T-helper 1 cell treated with Interleukin-12 subunit alpha and Interleukin-12 subunit beta and Interleukin-4 antibody, amounts not matched to agents 30 μg/mL and 1 μg/mL, for 36 hours (primary cell): ENCODE measurements around the gene TIMM17A.
"Not testable (repeated sequence)": the region's sequence is repeated elsewhere in the genome, so short reads cannot be mapped to it uniquely, and the experiment has no call there.

ENCODE experiments used
- H3K27ac Mint-ChIP-seq: one replicate; pipeline ENCODE4 v1.8.0; 2021; ENCODE audit warnings: mild to moderate bottlenecking, mixed read lengths
- H3K27me3 Mint-ChIP-seq: one replicate; pipeline ENCODE4 v1.8.0; 2021; ENCODE audit warnings: low read depth, mixed read lengths
- H3K36me3 Mint-ChIP-seq: one replicate; pipeline ENCODE4 v1.8.0; 2021; ENCODE audit warnings: low read depth, mixed read lengths
- H3K4me1 Mint-ChIP-seq: one replicate; pipeline ENCODE4 v1.8.0; 2021; ENCODE audit warnings: low read depth, mixed read lengths
- H3K4me3 Mint-ChIP-seq: one replicate; pipeline ENCODE4 v1.8.0; 2021; ENCODE audit warnings: mild to moderate bottlenecking, moderate library complexity, mixed read lengths
- H3K9me3 Mint-ChIP-seq: one replicate; pipeline ENCODE4 v1.8.0; 2021; ENCODE audit warnings: mixed read lengths

Gene TIMM17A

GRCh38 chr1:201930137-201930536 lies 25.2 kb upstream of the TIMM17A start:
- Mint-ChIP-seq H3K27me3 (peaks cover 14% of the 10 kb centered on the region), H3K27ac (no peak overlapping the region), H3K36me3 (no peaks in the 10 kb centered on the region), H3K4me3 (no peak overlapping the region), H3K4me1 (no peaks in the 10 kb centered on the region), H3K9me3 (no peaks in the 10 kb centered on the region)

GRCh38 chr1:201930803-201931202 lies 24.5 kb upstream of the TIMM17A start:
- Mint-ChIP-seq H3K4me3 (no peak overlapping the region), H3K36me3 (no peaks in the 10 kb centered on the region), H3K27me3 (peaks cover 12% of the 10 kb centered on the region), H3K9me3 (no peaks in the 10 kb centered on the region), H3K27ac (no peak overlapping the region), H3K4me1 (no peaks in the 10 kb centered on the region)

- Mint-ChIP-seq H3K36me3 (no peaks in the 10 kb centered on the region), H3K9me3 (no peaks in the 10 kb centered on the region), H3K27ac (no peak overlapping the region), H3K4me3 (no peak overlapping the region), H3K4me1 (no peaks in the 10 kb centered on the region), H3K27me3 (peaks cover 16% of the 10 kb centered on the region)
Measured at GRCh38 chr1:201933840-201934430, 21.4 kb upstream of the TIMM17A start.

GRCh38 chr1:201937624-201938213 lies 17.6 kb upstream of the TIMM17A start:
- H3K4me3 Mint-ChIP-seq = no peak overlapping the region
- H3K9me3 Mint-ChIP-seq = no peaks in the 10 kb centered on the region

GRCh38 chr1:201938440-201939035 lies 16.8 kb upstream of the TIMM17A start:
- Mint-ChIP-seq H3K4me3 (no peak overlapping the region), H3K36me3 (no peaks in the 10 kb centered on the region), H3K9me3 (no peaks in the 10 kb centered on the region), H3K4me1 (no peaks in the 10 kb centered on the region), H3K27me3 (peaks cover 19% of the 10 kb centered on the region), H3K27ac (no peak overlapping the region)

More at GRCh38 chr1:201937624-201938213, 17.6 kb upstream of the TIMM17A start:
- H3K27ac Mint-ChIP-seq = no peak overlapping the region
- H3K27me3 Mint-ChIP-seq = peaks cover 16% of the 10 kb centered on the region
- H3K4me1 Mint-ChIP-seq = no peaks in the 10 kb centered on the region
- H3K36me3 Mint-ChIP-seq = no peaks in the 10 kb centered on the region

GRCh38 chr1:201939148-201939547 lies 16.2 kb upstream of the TIMM17A start:
- Mint-ChIP-seq H3K27me3 (peaks cover 23% of the 10 kb centered on the region), H3K27ac (no peak overlapping the region), H3K9me3 (no peaks in the 10 kb centered on the region), H3K4me3 (no peak overlapping the region), H3K4me1 (no peaks in the 10 kb centered on the region), H3K36me3 (no peaks in the 10 kb centered on the region)

- peaks cover 23% of the 10 kb centered on the region for H3K27me3 Mint-ChIP-seq
- H3K9me3 Mint-ChIP-seq = no peaks in the 10 kb centered on the region
- H3K36me3 Mint-ChIP-seq = no peaks in the 10 kb centered on the region
- no peak overlapping the region for H3K4me3 Mint-ChIP-seq
- no peak overlapping the region for H3K27ac Mint-ChIP-seq
- no peaks in the 10 kb centered on the region for H3K4me1 Mint-ChIP-seq
Measured at GRCh38 chr1:201939574-201939973, 15.7 kb upstream of the TIMM17A start.

GRCh38 chr1:201940316-201940715 lies 15.0 kb upstream of the TIMM17A start:
- not testable (repeated sequence) for H3K36me3 Mint-ChIP-seq, H3K4me1 Mint-ChIP-seq, H3K9me3 Mint-ChIP-seq, H3K27ac Mint-ChIP-seq, H3K4me3 Mint-ChIP-seq
- H3K27me3 Mint-ChIP-seq = peaks cover 25% of the 10 kb centered on the region

- H3K27me3 Mint-ChIP-seq = peaks cover 34% of the 10 kb centered on the region
- H3K4me1 Mint-ChIP-seq = peaks cover 7% of the 10 kb centered on the region
- no peaks in the 10 kb centered on the region for H3K9me3 Mint-ChIP-seq
- H3K36me3 Mint-ChIP-seq = no peaks in the 10 kb centered on the region
- H3K27ac Mint-ChIP-seq = no peak overlapping the region
- H3K4me3 Mint-ChIP-seq = no peak overlapping the region
Measured at GRCh38 chr1:201941420-201942128, 13.7 kb upstream of the TIMM17A start.

- no peaks in the 10 kb centered on the region for H3K9me3 Mint-ChIP-seq
- H3K27me3 Mint-ChIP-seq = peaks cover 39% of the 10 kb centered on the region
- H3K4me1 Mint-ChIP-seq = peaks cover 13% of the 10 kb centered on the region
Measured at GRCh38 chr1:201942129-201942495, 13.2 kb upstream of the TIMM17A start.

GRCh38 chr1:201944002-201944401 lies 11.3 kb upstream of the TIMM17A start:
- peaks cover 54% of the 10 kb centered on the region for H3K27me3 Mint-ChIP-seq
- no peaks in the 10 kb centered on the region for H3K9me3 Mint-ChIP-seq
- H3K4me3 Mint-ChIP-seq = no peak overlapping the region
- H3K36me3 Mint-ChIP-seq = peaks cover 1% of the 10 kb centered on the region
- H3K4me1 Mint-ChIP-seq = peaks cover 13% of the 10 kb centered on the region
- H3K27ac Mint-ChIP-seq = no peak overlapping the region

More at GRCh38 chr1:201942129-201942495, 13.2 kb upstream of the TIMM17A start:
- H3K4me3 Mint-ChIP-seq = no peak overlapping the region
- peaks cover 1% of the 10 kb centered on the region for H3K36me3 Mint-ChIP-seq
- no peak overlapping the region for H3K27ac Mint-ChIP-seq

GRCh38 chr1:201944639-201945038 lies 10.7 kb upstream of the TIMM17A start:
- Mint-ChIP-seq H3K27ac (no peak overlapping the region), H3K4me3 (no peak overlapping the region), H3K4me1 (peaks cover 13% of the 10 kb centered on the region), H3K36me3 (peaks cover 1% of the 10 kb centered on the region), H3K27me3 (peaks cover 56% of the 10 kb centered on the region), H3K9me3 (no peaks in the 10 kb centered on the region)

GRCh38 chr1:201945157-201945556 lies 10.1 kb upstream of the TIMM17A start:
- H3K27me3 Mint-ChIP-seq = peaks cover 61% of the 10 kb centered on the region
- peaks cover 1% of the 10 kb centered on the region for H3K36me3 Mint-ChIP-seq
- H3K4me3 Mint-ChIP-seq = no peak overlapping the region
- peaks cover 13% of the 10 kb centered on the region for H3K4me1 Mint-ChIP-seq
- H3K9me3 Mint-ChIP-seq = no peaks in the 10 kb centered on the region
- no peak overlapping the region for H3K27ac Mint-ChIP-seq

GRCh38 chr1:201945863-201946223 lies 9.5 kb upstream of the TIMM17A start:
- Mint-ChIP-seq H3K36me3 (peaks cover 1% of the 10 kb centered on the region), H3K9me3 (no peaks in the 10 kb centered on the region), H3K27ac (no peak overlapping the region), H3K4me1 (peaks cover 13% of the 10 kb centered on the region), H3K27me3 (peaks cover 63% of the 10 kb centered on the region), H3K4me3 (no peak overlapping the region)
